Measurements from ENCODE around the gene TSNAXIP1.

- TF ChIP-seq CTCF (IDR thresholded peaks at IDR 0.05) (no peak), POLR2A (IDR thresholded peaks at IDR 0.05) (no peak)
These were observed 34.6 kb downstream of the TSNAXIP1 start for GRCh38 chr16:67841198-67841815.

Data from esophagus squamous epithelium (tissue), 4 donors.